WERI-Rb-1 (cell line): Measurements from ENCODE around the gene ATP23.

Experiments
- DNase-seq: peaks from one replicate; pipeline ENCODE4 v3.0.0-alpha.2; 2020
- H3K27ac ChIP-seq: fragments of 250-450 bp; sonication (Bioruptor Pico); 2 replicates; pipeline ENCODE4 v1.5.1; 2020; ENCODE audit warnings: mild to moderate bottlenecking, moderate library complexity
- H3K27me3 ChIP-seq: fragments of 250-450 bp; sonication (Bioruptor Pico); 2 replicates; pipeline ENCODE4 v1.5.1; 2021; ENCODE audit warnings: mild to moderate bottlenecking, low read depth, moderate library complexity; ENCODE audit not compliant: insufficient read depth, severe bottlenecking
- H3K36me3 ChIP-seq: fragments of 250-450 bp; sonication (Bioruptor Pico); 2 replicates; pipeline ENCODE4 v1.5.1; 2020; ENCODE audit warnings: mild to moderate bottlenecking, moderate library complexity
- H3K4me3 ChIP-seq: 2 replicates; pipeline ENCODE4 v1.5.1; 2011; ENCODE audit warnings: low read depth, mild to moderate bottlenecking, control low read depth, low read length
- H3K9me3 ChIP-seq: fragments of 250-450 bp; sonication (Bioruptor Pico); 2 replicates; pipeline ENCODE4 v1.5.1; 2021; ENCODE audit warnings: mild to moderate bottlenecking, moderate library complexity; ENCODE audit not compliant: severe bottlenecking
- TF ChIP-seq, protein P1 (sequence below): IDR thresholded peaks from 2 replicates; pipeline ENCODE4 v1.5.1; 2011; ENCODE audit warnings: low read depth, mild to moderate bottlenecking, control low read depth, inconsistent platforms, low read length

Gene ATP23, protein sequence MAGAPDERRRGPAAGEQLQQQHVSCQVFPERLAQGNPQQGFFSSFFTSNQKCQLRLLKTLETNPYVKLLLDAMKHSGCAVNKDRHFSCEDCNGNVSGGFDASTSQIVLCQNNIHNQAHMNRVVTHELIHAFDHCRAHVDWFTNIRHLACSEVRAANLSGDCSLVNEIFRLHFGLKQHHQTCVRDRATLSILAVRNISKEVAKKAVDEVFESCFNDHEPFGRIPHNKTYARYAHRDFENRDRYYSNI

DNA sequence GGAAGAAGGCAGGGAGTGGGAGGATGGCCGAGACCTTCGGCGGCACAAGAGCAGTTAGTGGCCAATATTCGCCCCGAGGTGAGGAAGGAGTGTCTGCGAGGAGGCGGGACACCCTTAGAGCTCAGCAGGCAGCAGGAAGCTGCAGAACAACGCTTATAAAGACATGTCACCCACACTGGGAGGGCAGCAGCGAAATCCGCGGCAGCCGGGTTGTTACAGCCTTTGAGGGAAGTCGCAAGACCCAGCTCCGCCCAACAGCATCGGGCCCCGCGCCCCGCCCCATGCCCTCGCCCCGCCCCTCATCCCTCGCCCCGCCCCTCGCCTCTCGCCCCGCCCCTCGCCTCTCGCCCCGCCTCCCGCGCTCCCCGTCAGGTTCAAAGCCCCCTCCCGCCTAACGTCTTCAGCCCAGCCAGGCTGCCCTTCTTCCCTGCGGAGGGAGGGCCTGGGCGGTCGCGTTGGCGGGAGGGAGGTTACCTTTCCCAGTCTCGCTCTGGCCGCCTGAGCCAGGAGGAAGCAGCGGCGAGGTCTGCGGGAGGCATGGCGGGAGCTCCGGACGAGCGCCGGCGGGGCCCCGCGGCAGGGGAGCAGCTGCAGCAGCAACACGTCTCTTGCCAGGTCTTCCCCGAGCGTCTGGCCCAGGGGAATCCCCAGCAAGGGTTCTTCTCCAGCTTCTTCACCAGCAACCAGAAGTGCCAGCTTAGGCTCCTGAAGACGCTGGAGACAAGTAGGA lies at the start of gene ATP23:
Gene ATP23, plus strand, starts transcription at position 403 of the 730 bp plus-strand sequence. Its CDS starts 135 bp downstream, at position 538.
- Histone ChIP-seq H3K27ac (peak within 1 kb of the TSS; percentile 89), H3K27me3 (no peaks in the 10 kb centered on the region), H3K36me3 (no peaks in the 10 kb centered on the region), H3K9me3 (no peaks in the 10 kb centered on the region), H3K4me3 (peak within 1 kb of the TSS; percentile 63)
- peak; percentile 89 for DNase-seq
- TF ChIP-seq, protein P1, sequence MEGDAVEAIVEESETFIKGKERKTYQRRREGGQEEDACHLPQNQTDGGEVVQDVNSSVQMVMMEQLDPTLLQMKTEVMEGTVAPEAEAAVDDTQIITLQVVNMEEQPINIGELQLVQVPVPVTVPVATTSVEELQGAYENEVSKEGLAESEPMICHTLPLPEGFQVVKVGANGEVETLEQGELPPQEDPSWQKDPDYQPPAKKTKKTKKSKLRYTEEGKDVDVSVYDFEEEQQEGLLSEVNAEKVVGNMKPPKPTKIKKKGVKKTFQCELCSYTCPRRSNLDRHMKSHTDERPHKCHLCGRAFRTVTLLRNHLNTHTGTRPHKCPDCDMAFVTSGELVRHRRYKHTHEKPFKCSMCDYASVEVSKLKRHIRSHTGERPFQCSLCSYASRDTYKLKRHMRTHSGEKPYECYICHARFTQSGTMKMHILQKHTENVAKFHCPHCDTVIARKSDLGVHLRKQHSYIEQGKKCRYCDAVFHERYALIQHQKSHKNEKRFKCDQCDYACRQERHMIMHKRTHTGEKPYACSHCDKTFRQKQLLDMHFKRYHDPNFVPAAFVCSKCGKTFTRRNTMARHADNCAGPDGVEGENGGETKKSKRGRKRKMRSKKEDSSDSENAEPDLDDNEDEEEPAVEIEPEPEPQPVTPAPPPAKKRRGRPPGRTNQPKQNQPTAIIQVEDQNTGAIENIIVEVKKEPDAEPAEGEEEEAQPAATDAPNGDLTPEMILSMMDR: no peak

DNA sequence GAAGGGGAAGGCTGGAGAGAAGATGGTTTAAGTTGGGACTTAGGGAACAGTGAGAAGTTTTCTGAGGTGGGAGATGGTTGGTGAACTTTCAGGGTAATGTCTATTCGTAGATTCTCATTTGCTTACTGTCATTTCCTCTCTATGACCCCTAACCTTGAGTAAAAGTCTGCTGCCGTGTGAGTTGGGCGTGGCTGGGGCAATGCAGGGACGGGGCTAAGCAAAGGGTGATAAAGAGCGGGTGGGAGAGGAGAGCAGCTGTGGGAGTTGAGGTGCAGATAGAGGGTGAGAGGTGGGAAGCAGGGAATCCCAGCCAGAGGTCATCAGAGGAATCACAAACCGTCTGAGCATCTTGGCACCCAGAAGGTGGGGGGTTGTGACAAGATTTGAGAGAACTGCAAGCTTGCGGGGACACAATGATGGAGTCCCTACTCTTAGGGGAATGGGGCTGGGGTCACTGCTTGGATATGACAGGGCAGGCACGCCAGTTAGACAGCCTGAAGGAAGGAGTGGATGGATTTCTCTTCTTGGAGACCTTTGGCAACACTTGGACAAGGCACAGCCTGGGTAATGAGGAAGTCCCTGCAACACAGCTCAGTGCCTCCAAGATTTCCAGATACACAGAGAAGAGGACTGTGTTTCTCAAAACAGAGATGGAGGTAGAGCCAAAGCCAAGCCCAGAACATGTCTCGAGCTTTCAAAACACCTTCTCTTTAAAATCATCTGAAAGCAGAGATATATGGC lies 49.0 kb upstream of the ATP23 start:
- no peaks in the 10 kb centered on the region for H3K9me3 ChIP-seq
- TF ChIP-seq, protein P1: no peak
- H3K4me3 ChIP-seq: no peak overlapping the region
- no peak for DNase-seq
- H3K27ac ChIP-seq: no peak overlapping the region
- H3K27me3 ChIP-seq: no peaks in the 10 kb centered on the region
- H3K36me3 ChIP-seq: no peaks in the 10 kb centered on the region

DNA sequence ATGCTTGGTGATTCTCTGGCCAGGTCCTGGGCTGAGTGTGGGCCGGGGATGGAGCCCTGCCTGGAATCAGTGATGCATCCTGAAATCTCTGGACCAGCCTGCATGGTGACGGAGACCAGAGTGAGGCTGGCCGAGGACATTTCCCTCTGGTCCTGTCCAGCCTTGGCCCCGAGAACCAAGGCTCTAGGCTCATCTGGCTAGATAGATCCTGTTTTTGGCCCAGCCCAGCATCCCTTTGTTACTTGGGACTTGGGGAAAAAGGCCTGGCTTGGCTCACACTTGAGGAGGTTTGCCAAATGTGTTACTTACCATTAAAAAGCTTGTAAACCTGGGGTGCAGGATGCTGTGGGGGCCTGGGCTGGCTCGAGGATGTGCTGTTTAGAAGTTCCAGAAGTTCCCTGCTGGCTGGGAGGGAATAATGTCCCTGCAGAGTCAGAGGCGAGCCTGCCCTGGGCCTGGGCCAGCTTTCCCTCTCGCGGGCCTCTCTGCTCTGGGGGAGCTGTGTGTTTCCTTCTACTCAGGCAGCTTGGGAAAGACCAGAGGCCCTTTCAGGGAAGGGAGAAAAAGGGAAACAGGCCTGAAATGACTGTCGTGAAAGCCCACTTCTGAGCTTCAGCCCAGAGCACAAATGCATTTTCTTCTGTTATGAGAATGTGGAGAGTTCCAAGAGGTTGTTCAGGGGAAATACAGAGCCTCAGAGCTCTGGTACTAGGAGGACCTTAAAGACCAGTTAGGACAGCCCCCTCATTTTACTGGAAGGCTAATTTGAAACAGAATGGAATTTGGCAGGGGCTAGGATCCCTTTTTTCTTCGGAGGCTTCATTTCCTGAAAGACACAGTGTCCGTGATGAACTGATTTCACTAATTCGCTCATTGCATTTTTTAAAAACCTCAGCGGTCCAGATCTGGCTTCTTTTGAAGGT lies 47.7 kb upstream of the ATP23 start:
- Histone ChIP-seq H3K27ac (no peak overlapping the region), H3K36me3 (no peaks in the 10 kb centered on the region), H3K9me3 (no peaks in the 10 kb centered on the region), H3K27me3 (no peaks in the 10 kb centered on the region), H3K4me3 (no peak overlapping the region)
- DNase-seq: no peak
- TF ChIP-seq, protein P1: no peak

DNA sequence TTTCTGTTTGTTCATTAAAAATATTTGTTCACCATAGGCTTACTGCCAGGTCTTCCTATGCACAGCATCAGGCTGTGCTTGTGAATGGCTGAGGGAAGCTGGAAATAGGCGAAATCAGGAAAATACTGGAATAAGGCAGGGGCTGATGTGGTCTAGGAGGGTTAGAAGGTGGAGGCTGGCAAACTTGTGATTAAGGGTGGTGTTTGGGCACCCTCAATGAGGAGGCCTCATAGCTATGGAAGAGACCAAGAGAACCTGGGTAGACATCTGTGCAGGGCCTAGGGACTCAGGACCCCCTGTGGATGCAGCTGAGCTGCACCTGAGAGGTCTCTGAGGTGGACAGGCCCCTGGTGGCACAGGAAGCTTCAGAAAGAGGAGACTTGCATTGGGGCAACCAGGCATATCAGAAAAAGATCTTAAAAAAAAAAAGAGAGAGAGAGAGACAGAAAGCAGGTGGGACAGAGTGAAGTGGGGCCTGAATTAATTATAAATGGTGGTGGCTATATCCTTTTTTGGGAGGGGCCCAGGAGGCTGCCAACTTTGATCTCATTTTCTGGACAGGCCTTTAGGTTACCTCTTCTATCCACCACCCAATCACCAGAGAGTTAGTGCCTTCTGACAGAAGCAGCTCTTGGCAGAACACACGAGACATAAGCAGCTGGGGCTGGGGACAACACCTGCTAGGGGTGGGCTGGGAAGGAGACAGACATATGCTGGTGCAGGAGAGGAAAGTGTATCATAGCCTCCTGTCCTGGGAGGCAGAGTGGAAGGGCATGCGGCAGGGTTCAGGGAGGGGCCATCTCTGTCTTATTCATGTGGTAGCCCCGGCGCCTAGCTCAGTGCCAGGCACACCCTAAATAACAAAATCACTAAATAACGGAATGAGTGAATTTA lies 46.7 kb upstream of the ATP23 start:
- DNase-seq: peak; percentile 64
- H3K36me3 ChIP-seq: no peaks in the 10 kb centered on the region
- H3K27me3 ChIP-seq: no peaks in the 10 kb centered on the region
- H3K27ac ChIP-seq: no peak overlapping the region; the same call in 1 of the 2 replicates
- H3K4me3 ChIP-seq: no peak overlapping the region
- TF ChIP-seq, protein P1: no peak
- H3K9me3 ChIP-seq: no peaks in the 10 kb centered on the region
